Trophoblast cell (in vitro differentiated cells and primary cell): ENCODE measurements around the gene KIF3A.

ENCODE experiments used
- DNase-seq, 2 donors: peaks; one replicate each; pipeline ENCODE4 v3.0.0-alpha.2; 2016
- H2AFZ ChIP-seq: 2 replicates; pipeline ENCODE4 v1.6.1; 2013; ENCODE audit warnings: low read length, moderate library complexity, mild to moderate bottlenecking; ENCODE audit not compliant: insufficient read depth, poor library complexity
- H2AK5ac ChIP-seq: 2 replicates; pipeline ENCODE4 v1.6.1; 2013; ENCODE audit warnings: mild to moderate bottlenecking, low read length
- H2BK120ac ChIP-seq: 2 replicates; pipeline ENCODE4 v1.6.1; 2013; ENCODE audit warnings: low read length, mild to moderate bottlenecking, moderate library complexity; ENCODE audit not compliant: insufficient read depth, poor library complexity
- H2BK12ac ChIP-seq: 2 replicates; pipeline ENCODE4 v1.6.1; 2013; ENCODE audit warnings: mild to moderate bottlenecking, low read length, moderate library complexity
- H2BK5ac ChIP-seq: 2 replicates; pipeline ENCODE4 v1.6.1; 2013; ENCODE audit warnings: low read length, low read depth, moderate library complexity, mild to moderate bottlenecking; ENCODE audit not compliant: poor library complexity
- H3K14ac ChIP-seq: 2 replicates; pipeline ENCODE4 v1.6.1; 2013; ENCODE audit warnings: mild to moderate bottlenecking, low read length
- H3K18ac ChIP-seq: 2 replicates; pipeline ENCODE4 v1.6.1; 2013; ENCODE audit warnings: mild to moderate bottlenecking, low read length
- H3K23ac ChIP-seq: 2 replicates; pipeline ENCODE4 v1.6.1; 2013; ENCODE audit warnings: low read length
- H3K27ac ChIP-seq: 2 replicates; pipeline ENCODE4 v1.5.1; 2013; ENCODE audit warnings: low read depth, mild to moderate bottlenecking, inconsistent platforms, low read length, moderate library complexity
- H3K27me3 ChIP-seq: 2 replicates; pipeline ENCODE4 v1.6.1; 2013; ENCODE audit warnings: inconsistent platforms, mild to moderate bottlenecking, low read length, moderate library complexity; ENCODE audit not compliant: insufficient read depth
- H3K36me3 ChIP-seq, 2 experiments: 1 replicate in 1 of 2; 2 replicates in 1 of 2; pipeline ENCODE4 v1.6.1; 2013; ENCODE audit warnings: low read length in 2 of 2, mild to moderate bottlenecking in 2 of 2, moderate library complexity in 1 of 2; ENCODE audit not compliant: insufficient read depth in 2 of 2, control insufficient read depth in 1 of 2
- H3K4ac ChIP-seq: 2 replicates; pipeline ENCODE4 v1.6.1; 2013; ENCODE audit warnings: low read depth, mild to moderate bottlenecking, low read length, moderate library complexity
- H3K4me1 ChIP-seq, 2 experiments: 1 replicate in 1 of 2; 2 replicates in 1 of 2; pipeline ENCODE4 v1.6.1; 2013; ENCODE audit warnings: low read length in 2 of 2, mild to moderate bottlenecking in 2 of 2, moderate library complexity in 1 of 2; ENCODE audit not compliant: insufficient read depth in 2 of 2, control insufficient read depth in 1 of 2
- H3K4me2 ChIP-seq: 2 replicates; pipeline ENCODE4 v1.6.1; 2013; ENCODE audit warnings: inconsistent platforms, mild to moderate bottlenecking, low read length, moderate library complexity
- H3K4me3 ChIP-seq: 2 replicates; pipeline ENCODE4 v1.5.1; 2013; ENCODE audit warnings: mild to moderate bottlenecking, low read depth, low read length, inconsistent platforms
- H3K79me1 ChIP-seq: one replicate; pipeline ENCODE4 v1.6.1; 2013; ENCODE audit warnings: low read length
- H3K79me2 ChIP-seq: 2 replicates; pipeline ENCODE4 v1.6.1; 2013; ENCODE audit warnings: low read length, mild to moderate bottlenecking; ENCODE audit not compliant: control insufficient read depth, insufficient read depth, poor library complexity
- H3K9ac ChIP-seq: 2 replicates; pipeline ENCODE4 v1.6.1; 2013; ENCODE audit warnings: mild to moderate bottlenecking, low read length
- H3K9me3 ChIP-seq: 2 replicates; pipeline ENCODE4 v1.6.1; 2013; ENCODE audit warnings: low read depth, mild to moderate bottlenecking, control low read depth, inconsistent platforms, low read length; ENCODE audit not compliant: insufficient read depth
- H4K12ac ChIP-seq: 2 replicates; pipeline ENCODE4 v1.6.1; 2013; ENCODE audit warnings: low read depth, mild to moderate bottlenecking, low read length, moderate library complexity
- H4K8ac ChIP-seq: 2 replicates; pipeline ENCODE4 v1.6.1; 2013; ENCODE audit warnings: low read depth, mild to moderate bottlenecking, low read length, moderate library complexity
- H4K91ac ChIP-seq: one replicate; pipeline ENCODE4 v1.6.1; 2013; ENCODE audit warnings: low read depth, mild to moderate bottlenecking, low read length, moderate library complexity
- WGBS: extraction: QIAGEN DNeasy Blood & Tissue Kit; methylation state at CpG from one replicate; pipeline ENCODE4 v1.1.7; 2013; ENCODE audit warnings: missing lambda C conversion rate; ENCODE audit not compliant: insufficient read length, insufficient coverage; ENCODE audit errors: extremely low coverage; 5-methylcytosine and 5-hydroxymethylcytosine counted together

The KIF3A gene

GRCh38 chr5:132773601-132774355 lies 36.4 kb upstream of the KIF3A start:
- H3K4me3 ChIP-seq, result no peak overlapping the region
- no peaks in the 10 kb centered on the region for H3K9me3 ChIP-seq
- peak overlapping the region; percentile 39 for H4K8ac ChIP-seq
- H4K91ac ChIP-seq, result peak overlapping the region; percentile 94
- peak overlapping the region; percentile 95 for H2BK120ac ChIP-seq
- no CpG with 5 or more reads among the region's 12 CpGs for WGBS
- H3K14ac ChIP-seq, result peak overlapping the region; percentile 96
- peak overlapping the region; percentile 76 for H2AK5ac ChIP-seq
- no peaks in the 10 kb centered on the region for H3K27me3 ChIP-seq
- H3K36me3 ChIP-seq, result peaks cover 16 to 18% of the 10 kb centered on the region in 2 experiments
- peak overlapping the region; percentile 14 for H2BK12ac ChIP-seq
- peaks cover 69% of the 10 kb centered on the region for H3K79me1 ChIP-seq
- no peak overlapping the region for H3K9ac ChIP-seq
- H3K4me2 ChIP-seq, result peak overlapping the region; percentile 59
- H3K4ac ChIP-seq, result peak overlapping the region; percentile 99
- peak overlapping the region; percentile 97 for H2BK5ac ChIP-seq
- H3K79me2 ChIP-seq, result peaks cover 75% of the 10 kb centered on the region
- H3K27ac ChIP-seq, result peak overlapping the region; percentile 89
- H3K18ac ChIP-seq, result peak overlapping the region; percentile 94
- no peak overlapping the region for H4K12ac ChIP-seq
- no peak overlapping the region for H2AFZ ChIP-seq
- H3K4me1 ChIP-seq, result peaks cover 61 to 66% of the 10 kb centered on the region in 2 experiments
- peak overlapping the region; percentile 55 for H3K23ac ChIP-seq
- no peak for DNase-seq

DNA sequence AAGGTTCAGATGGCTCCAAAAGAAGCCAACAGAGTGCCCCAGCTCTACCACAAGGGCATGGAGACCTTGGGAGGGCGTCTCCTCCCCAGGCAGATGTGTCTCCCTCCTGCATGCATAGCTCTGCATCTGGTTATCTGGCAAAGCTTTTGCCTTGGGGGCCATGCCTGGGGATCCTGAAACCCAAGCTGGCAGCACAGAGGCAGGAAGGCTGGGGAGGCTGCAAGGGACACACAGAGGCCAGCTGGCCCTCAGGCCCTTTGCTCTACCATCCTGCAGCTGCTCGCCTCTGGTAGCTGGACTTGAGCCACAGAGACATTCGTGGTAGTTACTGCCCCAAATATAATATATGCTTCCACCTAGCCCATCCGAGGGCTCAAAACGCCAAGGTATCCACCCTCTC lies 35.8 kb upstream of the KIF3A start:
- Histone ChIP-seq H3K79me1 (peaks cover 72% of the 10 kb centered on the region), H3K4me1 (peaks cover 64 to 69% of the 10 kb centered on the region in 2 experiments), H3K4me3 (no peak overlapping the region), H2BK12ac (peak overlapping the region; percentile 14), H2BK120ac (peak overlapping the region; percentile 47), H3K14ac (peak overlapping the region; percentile 96), H2AK5ac (no peak overlapping the region), H3K79me2 (peaks cover 79% of the 10 kb centered on the region), H3K4ac (peak overlapping the region; percentile 99), H3K36me3 (peaks cover 16 to 20% of the 10 kb centered on the region in 2 experiments), H4K8ac (peak overlapping the region; percentile 7), H3K23ac (no peak overlapping the region), H3K27me3 (no peaks in the 10 kb centered on the region), H4K12ac (no peak overlapping the region), H3K27ac (peak overlapping the region; percentile 89), H2AFZ (peak overlapping the region; percentile 18), H3K4me2 (no peak overlapping the region), H3K9me3 (peaks cover 2% of the 10 kb centered on the region), H4K91ac (peak overlapping the region; percentile 94), H2BK5ac (peak overlapping the region; percentile 97), H3K9ac (no peak overlapping the region), H3K18ac (peak overlapping the region; percentile 85)
- WGBS, result no CpG with 5 or more reads among the region's 5 CpGs
- DNase-seq, result peak in 1 of 2 donors; percentile 55

DNA sequence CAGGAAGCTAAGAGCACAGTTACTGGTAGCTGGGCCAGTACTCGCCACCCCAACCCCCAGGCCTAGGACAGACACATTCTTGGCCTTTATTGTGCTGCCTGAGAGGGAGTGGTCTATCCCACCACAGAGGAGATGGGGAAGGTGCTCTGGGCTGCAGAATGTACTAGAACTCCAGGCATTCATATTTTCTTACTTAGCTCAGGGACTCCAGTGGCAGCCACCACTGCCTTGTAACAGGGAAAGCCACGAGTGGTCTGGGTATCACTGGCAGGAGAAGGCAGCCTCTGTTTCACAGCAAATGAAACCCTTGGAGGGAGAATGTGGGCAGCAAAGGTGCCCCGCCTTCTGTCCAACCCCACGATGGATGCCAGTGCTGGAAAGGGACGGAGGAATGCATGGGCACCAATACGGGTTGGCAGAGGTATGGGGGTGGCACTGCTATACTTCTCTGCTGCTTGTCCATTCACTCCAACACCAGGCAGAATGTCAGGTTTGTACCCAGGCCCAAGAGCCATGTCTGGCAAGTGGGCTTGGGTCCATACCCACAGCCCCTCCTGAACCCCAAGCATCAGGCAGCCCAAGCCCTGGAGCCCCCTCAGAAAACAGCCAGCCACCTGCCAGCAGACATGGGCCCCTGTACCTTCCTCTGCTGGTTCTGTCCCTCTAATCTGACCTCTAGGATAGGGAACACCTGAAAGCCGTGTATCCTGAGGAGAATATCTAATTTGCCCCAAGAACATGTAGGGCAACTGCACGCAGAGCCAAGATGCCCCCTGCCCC lies 35.1 kb upstream of the KIF3A start:
- H3K79me2 ChIP-seq, result peaks cover 77% of the 10 kb centered on the region
- peak overlapping the region; percentile 43 for H3K18ac ChIP-seq
- H4K8ac ChIP-seq, result peak overlapping the region; percentile 20
- peaks cover 65% of the 10 kb centered on the region for H3K79me1 ChIP-seq
- peak overlapping the region; percentile 99 for H3K4ac ChIP-seq
- H2AFZ ChIP-seq, result no peak overlapping the region
- peak overlapping the region; percentile 75 for H2BK5ac ChIP-seq
- no peak overlapping the region for H3K23ac ChIP-seq
- peak overlapping the region; percentile 55 for H2BK12ac ChIP-seq
- H3K9me3 ChIP-seq, result peaks cover 2% of the 10 kb centered on the region
- H3K9ac ChIP-seq, result no peak overlapping the region
- H3K4me3 ChIP-seq, result no peak overlapping the region
- H2AK5ac ChIP-seq, result peak overlapping the region; percentile 48
- H3K14ac ChIP-seq, result peak overlapping the region; percentile 96
- H2BK120ac ChIP-seq, result peak overlapping the region; percentile 47
- no peak overlapping the region for H4K12ac ChIP-seq
- WGBS, result no CpG with 5 or more reads among the region's 8 CpGs
- no peaks in the 10 kb centered on the region for H3K27me3 ChIP-seq
- DNase-seq, result no peak
- H4K91ac ChIP-seq, result peak overlapping the region; percentile 73
- peaks cover 69 to 71% of the 10 kb centered on the region in 2 experiments for H3K4me1 ChIP-seq
- peaks cover 17 to 21% of the 10 kb centered on the region in 2 experiments for H3K36me3 ChIP-seq
- peak overlapping the region; percentile 36 for H3K4me2 ChIP-seq
- peak overlapping the region; percentile 89 for H3K27ac ChIP-seq

DNA sequence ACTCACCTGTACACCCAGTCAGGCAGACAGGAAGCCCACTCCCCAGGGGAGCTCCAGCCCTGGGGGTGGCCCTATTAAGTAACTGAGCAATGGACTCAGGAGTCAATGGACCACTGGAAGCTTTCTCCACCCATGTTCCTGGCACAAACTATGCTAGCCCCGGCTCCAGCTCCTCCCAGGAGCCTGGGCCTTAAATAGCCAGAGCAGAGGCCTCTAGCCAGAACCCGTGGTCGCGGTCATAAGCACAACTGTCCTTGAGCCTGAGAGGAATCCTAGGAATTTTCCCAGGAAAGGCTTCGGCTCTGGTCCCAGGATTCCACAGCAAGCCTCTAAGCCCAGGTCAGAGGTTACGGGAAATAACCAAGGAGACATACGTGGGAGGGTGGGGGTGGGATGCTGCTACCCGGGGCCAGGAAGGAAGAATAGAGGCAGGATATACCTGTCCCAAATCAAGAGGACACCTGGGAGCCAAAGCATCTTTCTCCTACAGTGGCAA lies 34.2 kb upstream of the KIF3A start:
- Histone ChIP-seq H3K14ac (peak overlapping the region; percentile 64), H3K36me3 (peaks cover 21 to 29% of the 10 kb centered on the region in 2 experiments), H3K23ac (no peak overlapping the region), H3K18ac (peak overlapping the region; percentile 10), H3K79me2 (peaks cover 75% of the 10 kb centered on the region), H2BK5ac (peak overlapping the region; percentile 75), H3K4me2 (peak overlapping the region; percentile 36), H3K4ac (peak overlapping the region; percentile 99), H2AK5ac (peak overlapping the region; percentile 48), H3K4me1 (peaks cover 78 to 80% of the 10 kb centered on the region in 2 experiments), H3K9ac (no peak overlapping the region), H2BK120ac (peak overlapping the region; percentile 44), H2BK12ac (peak overlapping the region; percentile 55), H3K27ac (peak overlapping the region; percentile 89), H4K91ac (peak overlapping the region; percentile 73), H4K8ac (peak overlapping the region; percentile 7), H4K12ac (no peak overlapping the region), H2AFZ (no peak overlapping the region), H3K79me1 (peaks cover 65% of the 10 kb centered on the region), H3K4me3 (no peak overlapping the region), H3K27me3 (no peaks in the 10 kb centered on the region), H3K9me3 (peaks cover 2% of the 10 kb centered on the region)
- no CpG with 5 or more reads among the region's 8 CpGs for WGBS
- peak; percentile 33 to 52 for DNase-seq
